DND-41 (cell line): ENCODE results near the gene CCDC117.

Experiments
- ATAC-seq: fragments of 200-7000 bp; cut with Tn5 transposase; 3 replicates; pipeline ENCODE4 v1.9.1; 2021; ENCODE audit warnings: low read depth; ENCODE audit not compliant: insufficient read depth
- DNase-seq: peaks from one replicate; pipeline ENCODE4 v3.0.0-alpha.2; 2020
- H2AFZ ChIP-seq: 2 replicates; pipeline ENCODE4 v1.6.0; 2012; ENCODE audit warnings: low read depth, low read length
- H3K27ac ChIP-seq: 2 replicates; pipeline ENCODE4 v1.5.1; 2012; ENCODE audit warnings: low read length, inconsistent platforms
- H3K27me3 ChIP-seq: fragments of 200-600 bp; sonication (generic); 2 replicates; pipeline ENCODE4 v1.6.0; 2012; ENCODE audit warnings: low read length, mild to moderate bottlenecking, inconsistent platforms; ENCODE audit not compliant: insufficient read depth, poor library complexity
- H3K36me3 ChIP-seq: 2 replicates; pipeline ENCODE4 v1.5.1; 2012; ENCODE audit warnings: low read length, inconsistent platforms; ENCODE audit not compliant: insufficient read depth
- H3K4me1 ChIP-seq: 2 replicates; pipeline ENCODE4 v1.5.1; 2012; ENCODE audit warnings: mild to moderate bottlenecking, low read length; ENCODE audit not compliant: insufficient read depth
- H3K4me2 ChIP-seq: 2 replicates; pipeline ENCODE4 v1.6.0; 2012; ENCODE audit warnings: mild to moderate bottlenecking, moderate library complexity, low read length, inconsistent platforms; ENCODE audit not compliant: insufficient read depth
- H3K4me3 ChIP-seq, 2 experiments: fragments of 200-600 bp in 1 of 2; shearing (Covaris generic) in 1 of 2; 2 replicates each; pipeline ENCODE4 v1.5.1; 2012 to 2016; ENCODE audit warnings: inconsistent platforms in 2 of 2, low read length in 2 of 2, mild to moderate bottlenecking in 2 of 2, low read depth in 1 of 2, moderate library complexity in 1 of 2
- H3K79me2 ChIP-seq: 2 replicates; pipeline ENCODE4 v1.6.0; 2012; ENCODE audit warnings: low read length, inconsistent platforms; ENCODE audit not compliant: insufficient read depth
- H3K9ac ChIP-seq: 2 replicates; pipeline ENCODE4 v1.6.0; 2012; ENCODE audit warnings: low read depth, mild to moderate bottlenecking, inconsistent platforms, low read length, moderate library complexity
- H3K9me3 ChIP-seq: 2 replicates; pipeline ENCODE4 v1.5.1; 2012; ENCODE audit warnings: low read length, moderate library complexity, mild to moderate bottlenecking, inconsistent platforms; ENCODE audit not compliant: insufficient read depth, severe bottlenecking
- H4K20me1 ChIP-seq: 2 replicates; pipeline ENCODE4 v1.6.0; 2012; ENCODE audit warnings: low read length; ENCODE audit not compliant: insufficient read depth
- CTCF ChIP-seq: IDR thresholded peaks from 2 replicates; pipeline ENCODE4 v1.5.1; 2012; ENCODE audit warnings: borderline replicate concordance, low read length, moderate library complexity, mild to moderate bottlenecking; ENCODE audit not compliant: poor library complexity, severe bottlenecking; ENCODE audit errors: extremely low read depth
- EZH2 ChIP-seq: IDR thresholded peaks from 3 replicates; pipeline ENCODE4 v1.6.1; 2012; ENCODE audit warnings: borderline replicate concordance, low read depth, mild to moderate bottlenecking, moderate library complexity, low read length, inconsistent platforms; ENCODE audit not compliant: severe bottlenecking

CCDC117 gene

GRCh38 chr22:28812516-28812915, 40.0 kb downstream of the CCDC117 start:
- Histone ChIP-seq H3K79me2 (peaks cover 61% of the 10 kb centered on the region), H3K36me3 (peaks cover 3% of the 10 kb centered on the region), H4K20me1 (no peaks in the 10 kb centered on the region), H3K27ac (peak overlapping the region; percentile 99), H2AFZ (no peak overlapping the region), H3K9ac (peak overlapping the region; percentile 65), H3K4me1 (peaks cover 100% of the 10 kb centered on the region), H3K4me3 (no peak overlapping the region), H3K4me2 (peak overlapping the region; percentile 55), H3K9me3 (no peaks in the 10 kb centered on the region), H3K27me3 (no peaks in the 10 kb centered on the region)
- TF ChIP-seq CTCF (no peak), EZH2 (no peak)
- ATAC-seq (no peak), DNase-seq (no peak)

GRCh38 chr22:28813772-28814518, 41.5 kb downstream of the CCDC117 start:
- Histone ChIP-seq H3K36me3 (no peaks in the 10 kb centered on the region), H3K27ac (peak overlapping the region; percentile 99), H3K4me2 (peak overlapping the region; percentile 38; the same call in 1 of the 2 replicates), H3K27me3 (no peaks in the 10 kb centered on the region), H2AFZ (no peak overlapping the region), H4K20me1 (no peaks in the 10 kb centered on the region), H3K9me3 (no peaks in the 10 kb centered on the region), H3K4me3 (no peak overlapping the region), H3K9ac (peak overlapping the region; percentile 65), H3K4me1 (peaks cover 100% of the 10 kb centered on the region), H3K79me2 (peaks cover 59% of the 10 kb centered on the region)
- TF ChIP-seq CTCF (peak; percentile 13), EZH2 (no peak)
- ATAC-seq (no peak), DNase-seq (no peak)

GRCh38 chr22:28815111-28815510, 42.6 kb downstream of the CCDC117 start:
- Histone ChIP-seq H3K4me2 (peak overlapping the region; percentile 38), H3K9me3 (no peaks in the 10 kb centered on the region), H3K9ac (peak overlapping the region; percentile 65), H4K20me1 (no peaks in the 10 kb centered on the region), H3K27ac (peak overlapping the region; percentile 99), H3K4me3 (peak overlapping the region in 1 of 2 experiments; percentile 25; a peak in 2 of 4 replicates), H3K36me3 (no peaks in the 10 kb centered on the region), H3K4me1 (peaks cover 100% of the 10 kb centered on the region), H3K79me2 (peaks cover 61% of the 10 kb centered on the region), H2AFZ (no peak overlapping the region), H3K27me3 (no peaks in the 10 kb centered on the region)
- TF ChIP-seq CTCF = peak; percentile 34
- TF ChIP-seq EZH2 = no peak
- DNase-seq (peak; percentile 85), ATAC-seq (peak; percentile 66)
